IMR-90 (cell line): ENCODE measurements around the gene PLXDC2.

Experiments used
- BHLHE40 ChIP-seq: fragments of 150-350 bp; IDR thresholded peaks from 2 replicates; pipeline ENCODE4 v1.6.1; 2016; ENCODE audit warnings: mild to moderate bottlenecking, low read depth, low read length
- CEBPB ChIP-seq: IDR thresholded peaks from 2 replicates; pipeline ENCODE4 v1.6.1; 2012; ENCODE audit warnings: low read depth, low read length, improper control_type of control experiment
- MXI1 ChIP-seq: IDR thresholded peaks from 2 replicates; pipeline ENCODE4 v1.6.1; 2012; ENCODE audit warnings: low read depth, mild to moderate bottlenecking, low read length, moderate library complexity, borderline replicate concordance
- POLR2A ChIP-seq: IDR thresholded peaks from 2 replicates; pipeline ENCODE4 v1.6.1; 2012; ENCODE audit warnings: mild to moderate bottlenecking, low read depth, low read length
- SMC3 ChIP-seq: fragments of 150-350 bp; IDR thresholded peaks from 2 replicates; pipeline ENCODE4 v1.6.1; 2016; ENCODE audit warnings: low read depth, mild to moderate bottlenecking, antibody characterized with exemption, low read length, moderate library complexity
- TF ChIP-seq, protein P1 (sequence below): conservative IDR thresholded peaks from 2 replicates; pipeline ENCODE4 v1.5.1; 2012; ENCODE audit warnings: mild to moderate bottlenecking, low read depth, low read length, improper control_type of control experiment
- TF ChIP-seq, protein P2 (sequence below): fragments of 150-350 bp; IDR thresholded peaks from 2 replicates; pipeline ENCODE4 v1.6.1; 2017; ENCODE audit warnings: mild to moderate bottlenecking, antibody characterized with exemption, low read length, low read depth
- TF ChIP-seq, protein P3 (sequence below): fragments of 150-350 bp; IDR thresholded peaks from 2 replicates; pipeline ENCODE4 v1.6.1; 2016; ENCODE audit warnings: low read depth, mild to moderate bottlenecking, low read length, moderate library complexity, borderline replicate concordance

DNA sequence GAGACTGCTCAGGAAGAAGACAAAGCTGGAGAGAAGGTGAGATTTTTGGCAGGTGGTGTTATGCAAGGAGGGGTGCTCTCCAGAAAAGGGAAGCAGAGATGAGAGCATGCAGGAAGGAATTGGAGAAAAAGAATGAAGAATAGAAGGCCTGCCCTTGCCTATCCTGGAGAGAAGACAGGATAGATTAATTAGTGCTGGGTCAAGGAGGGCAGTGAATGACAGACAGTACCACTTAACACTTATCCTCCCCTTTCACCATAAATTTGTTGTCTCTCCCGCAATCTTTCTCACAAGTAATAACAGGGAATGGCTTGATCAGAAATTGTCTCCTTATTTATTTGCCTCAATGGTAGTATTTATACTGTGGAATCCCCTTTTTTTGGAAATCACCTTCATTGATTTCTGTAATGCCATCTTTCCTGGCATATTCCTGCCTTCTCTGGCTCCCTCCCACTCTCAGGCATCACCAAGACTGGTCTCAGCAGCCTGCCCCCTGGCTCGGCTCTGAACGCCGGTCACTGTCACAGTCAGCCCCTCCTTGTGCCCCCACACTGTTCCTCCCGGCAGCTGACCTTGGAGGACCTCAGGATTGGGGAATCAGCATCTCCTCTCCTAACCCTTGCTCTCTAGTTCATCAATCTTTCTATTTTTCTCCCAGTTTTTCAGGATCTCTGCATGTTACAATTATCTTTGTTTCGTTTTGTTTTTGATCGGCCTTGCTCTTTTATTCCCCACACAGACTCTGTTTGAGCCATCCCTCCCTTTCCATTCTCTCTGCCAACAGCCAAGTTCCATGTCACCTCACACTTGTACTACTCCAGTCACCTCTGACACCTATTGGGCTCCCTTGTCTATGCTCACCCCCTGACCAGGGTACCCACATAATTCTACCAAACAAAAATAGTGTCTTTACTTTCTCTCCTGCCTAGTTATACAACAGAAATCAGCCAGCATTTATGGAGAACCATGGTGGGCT lies 294.2 kb downstream of the PLXDC2 start:
- TF ChIP-seq, protein P1, sequence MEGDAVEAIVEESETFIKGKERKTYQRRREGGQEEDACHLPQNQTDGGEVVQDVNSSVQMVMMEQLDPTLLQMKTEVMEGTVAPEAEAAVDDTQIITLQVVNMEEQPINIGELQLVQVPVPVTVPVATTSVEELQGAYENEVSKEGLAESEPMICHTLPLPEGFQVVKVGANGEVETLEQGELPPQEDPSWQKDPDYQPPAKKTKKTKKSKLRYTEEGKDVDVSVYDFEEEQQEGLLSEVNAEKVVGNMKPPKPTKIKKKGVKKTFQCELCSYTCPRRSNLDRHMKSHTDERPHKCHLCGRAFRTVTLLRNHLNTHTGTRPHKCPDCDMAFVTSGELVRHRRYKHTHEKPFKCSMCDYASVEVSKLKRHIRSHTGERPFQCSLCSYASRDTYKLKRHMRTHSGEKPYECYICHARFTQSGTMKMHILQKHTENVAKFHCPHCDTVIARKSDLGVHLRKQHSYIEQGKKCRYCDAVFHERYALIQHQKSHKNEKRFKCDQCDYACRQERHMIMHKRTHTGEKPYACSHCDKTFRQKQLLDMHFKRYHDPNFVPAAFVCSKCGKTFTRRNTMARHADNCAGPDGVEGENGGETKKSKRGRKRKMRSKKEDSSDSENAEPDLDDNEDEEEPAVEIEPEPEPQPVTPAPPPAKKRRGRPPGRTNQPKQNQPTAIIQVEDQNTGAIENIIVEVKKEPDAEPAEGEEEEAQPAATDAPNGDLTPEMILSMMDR: no peak
- TF ChIP-seq SMC3: no peak
- TF ChIP-seq BHLHE40: no peak
- no peak for TF ChIP-seq POLR2A
- TF ChIP-seq MXI1: no peak
- TF ChIP-seq CEBPB: no peak
- TF ChIP-seq, protein P2, sequence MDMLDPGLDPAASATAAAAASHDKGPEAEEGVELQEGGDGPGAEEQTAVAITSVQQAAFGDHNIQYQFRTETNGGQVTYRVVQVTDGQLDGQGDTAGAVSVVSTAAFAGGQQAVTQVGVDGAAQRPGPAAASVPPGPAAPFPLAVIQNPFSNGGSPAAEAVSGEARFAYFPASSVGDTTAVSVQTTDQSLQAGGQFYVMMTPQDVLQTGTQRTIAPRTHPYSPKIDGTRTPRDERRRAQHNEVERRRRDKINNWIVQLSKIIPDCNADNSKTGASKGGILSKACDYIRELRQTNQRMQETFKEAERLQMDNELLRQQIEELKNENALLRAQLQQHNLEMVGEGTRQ: no peak
- TF ChIP-seq, protein P3, sequence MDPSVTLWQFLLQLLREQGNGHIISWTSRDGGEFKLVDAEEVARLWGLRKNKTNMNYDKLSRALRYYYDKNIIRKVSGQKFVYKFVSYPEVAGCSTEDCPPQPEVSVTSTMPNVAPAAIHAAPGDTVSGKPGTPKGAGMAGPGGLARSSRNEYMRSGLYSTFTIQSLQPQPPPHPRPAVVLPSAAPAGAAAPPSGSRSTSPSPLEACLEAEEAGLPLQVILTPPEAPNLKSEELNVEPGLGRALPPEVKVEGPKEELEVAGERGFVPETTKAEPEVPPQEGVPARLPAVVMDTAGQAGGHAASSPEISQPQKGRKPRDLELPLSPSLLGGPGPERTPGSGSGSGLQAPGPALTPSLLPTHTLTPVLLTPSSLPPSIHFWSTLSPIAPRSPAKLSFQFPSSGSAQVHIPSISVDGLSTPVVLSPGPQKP: no peak
